PC-9 (cell line): ENCODE data around the gene SUZ12. TPM values are rescaled to one million over a fixed set of nuclear protein-coding genes. Genes with fewer than 3 reads are reported as not detected.

Experiments used
- BruUV-seq: library from RNA; stranded (reverse); fragments of 400-500 nt; replicated peaks from 2 replicates; lab custom pipeline; 2021; lab: Mats Ljungman, UMichigan
- CTCF ChIA-PET: fragments of 300-600 bp; sonication (Branson Sonifier 250); formaldehyde crosslinking; loops from one replicate; lab custom pipeline; 2022; ENCODE audit warnings: antibody characterized with exemption; lab: Charles Lee
- POLR2A ChIA-PET: fragments of 300-600 bp; sonication (Branson Sonifier 250); formaldehyde crosslinking; loops from one replicate; lab custom pipeline; 2022; ENCODE audit warnings: antibody characterized with exemption; ENCODE audit not compliant: unreplicated experiment; lab: Charles Lee
- DNase-seq, 2 experiments: peaks; one replicate each; pipeline versions ENCODE4 v3.0.0 to v3.0.0-alpha.2; 2015 to 2022; ENCODE audit warnings: mixed read lengths in 1 of 2
- H2AFZ ChIP-seq: fragments of 200-600 bp; sonication (generic); 2 replicates; pipeline ENCODE4 v1.8.1; 2017; ENCODE audit warnings: antibody characterized with exemption
- H3F3A ChIP-seq: fragments of 200-600 bp; sonication (generic); 2 replicates; pipeline ENCODE4 v1.8.1; 2017; ENCODE audit warnings: antibody characterized with exemption, mild to moderate bottlenecking, low read depth; ENCODE audit not compliant: insufficient read depth
- H3K27ac ChIP-seq: fragments of 200-600 bp; sonication (generic); 2 replicates; pipeline ENCODE4 v1.6.1; 2016; ENCODE audit warnings: mixed run types
- H3K27me3 ChIP-seq: fragments of 200-600 bp; sonication (generic); 2 replicates; pipeline ENCODE4 v1.6.1; 2016; ENCODE audit warnings: low read depth, mixed run types; ENCODE audit not compliant: insufficient read depth
- H3K36me3 ChIP-seq: fragments of 200-600 bp; sonication (generic); 2 replicates; pipeline ENCODE4 v1.6.1; 2016; ENCODE audit warnings: low read depth, mixed run types
- H3K4me1 ChIP-seq: fragments of 200-600 bp; sonication (generic); replicated peaks from 2 replicates; pipeline ENCODE4 v1.6.1; 2016; ENCODE audit warnings: mixed run types; ENCODE audit not compliant: insufficient read depth
- H3K4me2 ChIP-seq: fragments of 200-600 bp; sonication (generic); 2 replicates; pipeline ENCODE4 v1.6.1; 2017; ENCODE audit warnings: mixed run types
- H3K4me3 ChIP-seq: fragments of 200-600 bp; sonication (generic); 2 replicates; pipeline ENCODE4 v1.6.1; 2016; ENCODE audit warnings: mixed run types
- H3K79me2 ChIP-seq: fragments of 200-600 bp; sonication (generic); 2 replicates; pipeline ENCODE4 v1.6.1; 2017; ENCODE audit warnings: low read depth, mixed run types
- H3K9me2 ChIP-seq: fragments of 200-600 bp; sonication (generic); 2 replicates; pipeline ENCODE4 v1.8.1; 2017; ENCODE audit warnings: mild to moderate bottlenecking; ENCODE audit not compliant: insufficient read depth
- H3K9me3 ChIP-seq: fragments of 200-600 bp; sonication (generic); 2 replicates; pipeline ENCODE4 v1.8.1; 2016; ENCODE audit warnings: low read depth; ENCODE audit not compliant: insufficient read depth
- H4K20me1 ChIP-seq: fragments of 200-600 bp; sonication (generic); 2 replicates; pipeline ENCODE4 v1.8.1; 2017; ENCODE audit not compliant: insufficient read depth
- CTCF ChIP-seq: fragments of 200-600 bp; sonication (generic); conservative IDR thresholded peaks from 2 replicates; pipeline ENCODE4 v1.6.1; 2017; ENCODE audit warnings: mixed run types, antibody characterized with exemption, mild to moderate bottlenecking, moderate library complexity
- EZH2 ChIP-seq: fragments of 200-600 bp; sonication (generic); IDR thresholded peaks from 2 replicates; pipeline ENCODE4 v1.8.0; 2017; ENCODE audit warnings: antibody characterized with exemption, low read depth
- intact Hi-C: fragments of 100-400 bp; cut with micrococcal nuclease; formaldehyde crosslinking; loops from one replicate; pipeline ENCODE4 v1.10.0; 2022; ENCODE audit not compliant: unreplicated experiment
- total RNA-seq: library from RNA; stranded (reverse); gene quantifications from 2 replicates; pipeline ENCODE4 v1.2.3, GENCODE V29; 2021

Gene SUZ12
- total RNA-seq, 1 experiment from 2014 or later = 27.0 TPM

- Histone ChIP-seq H3K9me3 (no peaks in the 10 kb centered on the region), H3K27ac (peak overlapping the region; percentile 53), H3K79me2 (no peaks in the 10 kb centered on the region), H3K4me1 (peaks cover 14% of the 10 kb centered on the region), H3F3A (peaks cover 15% of the 10 kb centered on the region), H3K27me3 (no peaks in the 10 kb centered on the region), H3K9me2 (no peaks in the 10 kb centered on the region), H3K4me3 (no peak overlapping the region), H3K4me2 (peak overlapping the region; percentile 40; the same call in 1 of the 2 replicates), H2AFZ (peak overlapping the region; percentile 63; the same call in 1 of the 2 replicates), H3K36me3 (no peaks in the 10 kb centered on the region), H4K20me1 (no peaks in the 10 kb centered on the region)
- BruUV-seq = no TSS peak
- TF ChIP-seq EZH2 (no peak), CTCF (no peak)
- intact Hi-C loops = no loop called here
- peak in 1 of 2 experiments; percentile 39 for DNase-seq
- ChIA-PET POLR2A (interaction anchor here (0.6 kb wide), 1 partner anchor 264 kb away, joined by 3 read pairs; no protein-coding TSS in a partner anchor), CTCF (interaction anchor here (0.6 kb wide), 1 partner anchor 85 kb away, joined by 3 read pairs; no protein-coding TSS in a partner anchor)
Measured at GRCh38 chr17:31918701-31919128, 18.1 kb upstream of the SUZ12 start.

DNA sequence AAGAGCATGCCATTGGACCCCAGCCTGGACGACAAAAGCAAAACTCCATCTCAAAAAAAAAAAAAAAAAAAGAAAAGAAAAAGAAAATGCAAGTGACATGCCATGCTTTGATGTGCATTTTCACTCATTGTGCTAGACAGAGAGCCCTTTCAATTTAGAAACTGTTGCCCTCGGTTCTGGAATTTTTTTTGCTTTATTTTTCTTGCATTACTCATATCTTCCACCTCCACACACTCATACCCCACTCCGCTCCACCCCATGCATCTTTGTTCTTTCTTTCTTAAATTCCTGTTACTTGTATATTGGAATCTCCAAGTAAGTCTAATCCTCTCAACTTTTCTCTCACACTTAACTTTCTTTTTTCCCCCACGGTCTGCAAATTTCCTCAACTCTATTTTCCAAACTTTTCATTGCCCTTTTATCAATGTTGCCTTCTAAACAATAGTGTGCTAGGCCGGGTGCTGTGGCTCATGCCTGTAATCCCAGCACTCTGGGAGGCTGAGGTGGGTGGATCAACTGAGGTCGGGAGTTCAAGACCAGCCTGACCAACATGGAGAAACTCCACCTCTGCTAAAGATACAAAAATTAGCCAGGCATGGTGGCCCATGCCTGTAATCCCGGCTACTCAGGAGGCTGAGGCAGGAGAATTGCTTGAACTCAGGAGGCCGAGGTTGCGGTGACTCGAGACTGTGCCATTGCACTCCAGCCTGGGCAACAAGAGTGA is 16.8 kb upstream of the SUZ12 start:
- CTCF ChIA-PET = no interaction called here

More for the DNA sequence above, 16.8 kb upstream of the SUZ12 start:
- POLR2A ChIA-PET = no interaction called here
- intact Hi-C loops = no loop called here
- no peaks in the 10 kb centered on the region for H3K36me3 ChIP-seq
- no peaks in the 10 kb centered on the region for H4K20me1 ChIP-seq
- H3K79me2 ChIP-seq = no peaks in the 10 kb centered on the region
- peaks cover 14% of the 10 kb centered on the region for H3K4me1 ChIP-seq
- no peaks in the 10 kb centered on the region for H3K9me2 ChIP-seq
- BruUV-seq = no TSS peak
- H3K27ac ChIP-seq = no peak overlapping the region
- DNase-seq = no peak
- peaks cover 15% of the 10 kb centered on the region; the same call in 1 of the 2 replicates for H3F3A ChIP-seq
- no peak overlapping the region for H3K4me2 ChIP-seq
- no peak overlapping the region for H3K4me3 ChIP-seq
- no peaks in the 10 kb centered on the region for H3K9me3 ChIP-seq
- no peaks in the 10 kb centered on the region for H3K27me3 ChIP-seq
- TF ChIP-seq CTCF (no peak), EZH2 (no peak)
- H2AFZ ChIP-seq = no peak overlapping the region
